Mononuclear cell (primary cell): ENCODE data around the gene AQR. TPM values are rescaled to one million over a fixed set of nuclear protein-coding genes. Genes with fewer than 3 reads are reported as not detected.
"Not testable (repeated sequence)": the region's sequence is repeated elsewhere in the genome, so short reads cannot be mapped to it uniquely, and the experiment has no call there.

Experiments
- H3K27me3 ChIP-seq: 2 replicates; pipeline ENCODE4 v1.6.0; 2011; ENCODE audit warnings: low read length, control low read depth; ENCODE audit not compliant: insufficient read depth
- H3K4me1 ChIP-seq: 2 replicates; pipeline ENCODE4 v1.5.1; 2011; ENCODE audit warnings: mild to moderate bottlenecking, low read length, control low read depth; ENCODE audit not compliant: insufficient read depth
- H3K4me3 ChIP-seq: 2 replicates; pipeline ENCODE4 v1.5.1; 2011; ENCODE audit warnings: mild to moderate bottlenecking, low read length, moderate library complexity
- H3K9me3 ChIP-seq: 2 replicates; pipeline ENCODE4 v1.5.1; 2011; ENCODE audit warnings: low read depth, mild to moderate bottlenecking, control low read depth, low read length
- total RNA-seq: library from RNA; depleted of rRNA; stranded (reverse); fragments of >200 nt; gene quantifications from one replicate; pipeline ENCODE4 v1.2.3, GENCODE V29; 2012

The AQR gene
- total RNA-seq, 1 donor = 38.4 TPM

- Histone ChIP-seq H3K9me3 (no peaks in the 10 kb centered on the region), H3K4me3 (no peak overlapping the region), H3K4me1 (peaks cover 38% of the 10 kb centered on the region), H3K27me3 (no peaks in the 10 kb centered on the region)
These were observed 15.5 kb upstream of the AQR start for GRCh38 chr15:34984889-34985630.

GRCh38 chr15:34976743-34977142 lies 7.2 kb upstream of the AQR start:
- Histone ChIP-seq H3K4me3 (no peak overlapping the region), H3K9me3 (no peaks in the 10 kb centered on the region), H3K4me1 (no peaks in the 10 kb centered on the region), H3K27me3 (no peaks in the 10 kb centered on the region)

- no peak overlapping the region for H3K4me3 ChIP-seq
- H3K9me3 ChIP-seq = no peaks in the 10 kb centered on the region
- H3K27me3 ChIP-seq = no peaks in the 10 kb centered on the region
- no peaks in the 10 kb centered on the region for H3K4me1 ChIP-seq
These were observed 6.5 kb upstream of the AQR start for GRCh38 chr15:34976073-34976472.

- H3K27me3 ChIP-seq = no peaks in the 10 kb centered on the region
- peaks cover 14% of the 10 kb centered on the region for H3K4me1 ChIP-seq
- no peaks in the 10 kb centered on the region for H3K9me3 ChIP-seq
- H3K4me3 ChIP-seq = no peak overlapping the region
These were observed 4.0 kb upstream of the AQR start for GRCh38 chr15:34973512-34973911.

GRCh38 chr15:34970098-34970643 lies 629 bp upstream of the AQR start:
- H3K4me3 ChIP-seq = peak overlapping the region; percentile 94
- H3K9me3 ChIP-seq, H3K27me3 ChIP-seq: not testable (repeated sequence)
- peaks cover 27% of the 10 kb centered on the region for H3K4me1 ChIP-seq

GRCh38 chr15:34964277-34964676 lies 5.3 kb downstream of the AQR start:
- H3K9me3 ChIP-seq = no peaks in the 10 kb centered on the region
- no peaks in the 10 kb centered on the region for H3K27me3 ChIP-seq
- H3K4me1 ChIP-seq = peaks cover 21% of the 10 kb centered on the region
- no peak overlapping the region for H3K4me3 ChIP-seq

GRCh38 chr15:34953851-34954250 lies 15.7 kb downstream of the AQR start:
- H3K4me1 ChIP-seq = no peaks in the 10 kb centered on the region
- no peaks in the 10 kb centered on the region for H3K27me3 ChIP-seq
- H3K4me3 ChIP-seq = no peak overlapping the region
- no peaks in the 10 kb centered on the region for H3K9me3 ChIP-seq

GRCh38 chr15:34952481-34952880 lies 17.1 kb downstream of the AQR start:
- Histone ChIP-seq H3K9me3 (no peaks in the 10 kb centered on the region), H3K4me1 (no peaks in the 10 kb centered on the region), H3K27me3 (no peaks in the 10 kb centered on the region), H3K4me3 (no peak overlapping the region)

GRCh38 chr15:34951993-34952392 lies 17.5 kb downstream of the AQR start:
- no peaks in the 10 kb centered on the region for H3K27me3 ChIP-seq
- no peak overlapping the region for H3K4me3 ChIP-seq
- H3K9me3 ChIP-seq = no peaks in the 10 kb centered on the region
- no peaks in the 10 kb centered on the region for H3K4me1 ChIP-seq

GRCh38 chr15:34944936-34945335 lies 24.6 kb downstream of the AQR start:
- Histone ChIP-seq H3K4me1 (no peaks in the 10 kb centered on the region), H3K4me3 (no peak overlapping the region), H3K27me3 (no peaks in the 10 kb centered on the region), H3K9me3 (no peaks in the 10 kb centered on the region)

- no peaks in the 10 kb centered on the region for H3K4me1 ChIP-seq
- no peak overlapping the region for H3K4me3 ChIP-seq
- H3K27me3 ChIP-seq = no peaks in the 10 kb centered on the region
- no peaks in the 10 kb centered on the region for H3K9me3 ChIP-seq
These were observed 25.8 kb downstream of the AQR start for GRCh38 chr15:34943711-34944110.

GRCh38 chr15:34943264-34943663 lies 26.3 kb downstream of the AQR start:
- not testable (repeated sequence) for H3K9me3 ChIP-seq, H3K4me3 ChIP-seq, H3K27me3 ChIP-seq, H3K4me1 ChIP-seq

- no peaks in the 10 kb centered on the region for H3K4me1 ChIP-seq
- H3K4me3 ChIP-seq = no peak overlapping the region
- H3K27me3 ChIP-seq = no peaks in the 10 kb centered on the region
- no peaks in the 10 kb centered on the region for H3K9me3 ChIP-seq
These were observed 27.2 kb downstream of the AQR start for GRCh38 chr15:34942363-34942762.

GRCh38 chr15:34941831-34942230 lies 27.7 kb downstream of the AQR start:
- H3K4me1 ChIP-seq = no peaks in the 10 kb centered on the region
- no peaks in the 10 kb centered on the region for H3K9me3 ChIP-seq
- H3K4me3 ChIP-seq = no peak overlapping the region
- H3K27me3 ChIP-seq = no peaks in the 10 kb centered on the region

GRCh38 chr15:34941185-34941698 lies 28.3 kb downstream of the AQR start:
- Histone ChIP-seq H3K4me1 (no peaks in the 10 kb centered on the region), H3K27me3 (no peaks in the 10 kb centered on the region), H3K9me3 (no peaks in the 10 kb centered on the region), H3K4me3 (no peak overlapping the region)

- Histone ChIP-seq H3K9me3 (no peaks in the 10 kb centered on the region), H3K27me3 (no peaks in the 10 kb centered on the region), H3K4me1 (no peaks in the 10 kb centered on the region), H3K4me3 (no peak overlapping the region)
These were observed 36.0 kb downstream of the AQR start for GRCh38 chr15:34933432-34933975.
